Natural killer cell treated with Interleukin-12 subunit alpha and Interleukin-12 subunit beta and Interleukin-15 and Interleukin-18, amount 100 ng/mL, for 72 hours (primary cell): ENCODE measurements around the gene MBD5. TPM values are rescaled to one million over a fixed set of nuclear protein-coding genes. Genes with fewer than 3 reads are reported as not detected.

Experiments used
- ATAC-seq, 2 donors: fragments of 150-1000 bp; cut with Tn5 transposase in 1 of 2; sonication (Bioruptor Pico), chemical (Tn5 transposase) in 1 of 2; 2 replicates each; pipeline ENCODE4 v1.10.0; 2021
- DNase-seq: peaks from one replicate; pipeline ENCODE4 v3.0.0; 2022; ENCODE audit warnings: low spot score
- H3K27ac Mint-ChIP-seq, 2 donors: 1 replicate in 1 of 2; 2 replicates in 1 of 2; pipeline ENCODE4 v1.8.0; 2022; ENCODE audit warnings: mixed read lengths in 2 of 2, mild to moderate bottlenecking in 1 of 2, moderate library complexity in 1 of 2
- H3K27me3 Mint-ChIP-seq, 2 donors: 1 replicate in 1 of 2; 2 replicates in 1 of 2; pipeline ENCODE4 v1.8.0; 2022; ENCODE audit warnings: mixed read lengths in 2 of 2
- H3K36me3 Mint-ChIP-seq: one replicate; pipeline ENCODE4 v1.8.0; 2022; ENCODE audit warnings: mixed read lengths
- H3K4me1 Mint-ChIP-seq, 2 donors: 1 replicate in 1 of 2; 2 replicates in 1 of 2; pipeline ENCODE4 v1.8.0; 2022; ENCODE audit warnings: low read depth in 2 of 2, mixed read lengths in 2 of 2, mild to moderate bottlenecking in 1 of 2
- H3K4me3 Mint-ChIP-seq: one replicate; pipeline ENCODE4 v1.8.0; 2022; ENCODE audit warnings: mixed read lengths
- H3K9me3 Mint-ChIP-seq: 2 replicates; pipeline ENCODE4 v1.8.0; 2022; ENCODE audit warnings: mixed read lengths
- total RNA-seq, 2 donors: library from RNA; stranded (reverse); gene quantifications; one replicate each; pipeline ENCODE4 v1.2.3, GENCODE V29; 2022

MBD5 gene
- total RNA-seq, 2 donors from 2014 or later: 29.2 to 32.4 TPM

DNA sequence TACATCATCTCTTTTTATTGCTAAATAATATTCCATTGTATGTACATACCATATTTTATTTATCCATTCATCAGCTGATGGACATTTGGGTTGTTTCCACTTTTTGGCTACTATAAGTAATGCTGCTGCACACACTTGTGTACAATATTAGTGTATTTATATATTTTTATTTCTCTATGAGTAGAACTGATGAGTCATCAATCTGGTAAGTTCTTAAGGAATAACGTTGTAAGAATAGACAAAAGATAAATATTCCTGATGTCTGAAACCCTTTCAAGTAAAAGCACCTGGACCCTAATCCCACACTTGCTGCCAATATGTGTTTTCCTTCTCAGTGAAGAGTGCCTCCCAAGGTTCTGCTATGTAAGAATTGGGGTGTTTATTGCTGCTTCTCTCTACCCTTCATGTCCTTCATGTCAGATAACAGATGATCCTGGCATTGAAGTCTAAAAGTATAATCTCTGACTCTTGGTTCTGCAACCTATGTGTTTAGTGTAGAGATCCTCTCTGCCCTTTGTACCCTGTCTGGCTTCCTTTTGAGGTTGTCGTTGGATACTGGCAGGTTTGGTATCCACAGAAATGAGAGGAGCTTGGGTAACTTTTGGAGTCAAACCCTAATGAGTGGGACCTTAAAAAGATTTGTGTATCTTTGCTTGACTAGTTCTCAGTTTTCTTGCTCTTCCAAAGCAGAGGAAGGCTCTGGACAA lies 330.7 kb downstream of the MBD5 start:
- ATAC-seq (no peak), DNase-seq (no peak)
- Mint-ChIP-seq H3K4me3 (no peak overlapping the region), H3K27me3 (no peaks in the 10 kb centered on the region), H3K36me3 (peaks cover 13% of the 10 kb centered on the region), H3K9me3 (peaks cover 6% of the 10 kb centered on the region), H3K27ac (no peak overlapping the region), H3K4me1 (peaks cover 0 to 3% of the 10 kb centered on the region in 2 donors)

GRCh38 chr2:148358375-148358774 lies 337.5 kb downstream of the MBD5 start:
- Mint-ChIP-seq H3K27me3 (no peaks in the 10 kb centered on the region), H3K4me3 (no peak overlapping the region), H3K4me1 (peaks cover 8 to 12% of the 10 kb centered on the region in 2 donors), H3K9me3 (peaks cover 6% of the 10 kb centered on the region), H3K36me3 (peaks cover 14% of the 10 kb centered on the region), H3K27ac (no peak overlapping the region)
- ATAC-seq: no peak
- DNase-seq: no peak

- Mint-ChIP-seq H3K4me3 (no peak overlapping the region), H3K27me3 (no peaks in the 10 kb centered on the region), H3K27ac (no peak overlapping the region), H3K4me1 (peaks cover 8 to 12% of the 10 kb centered on the region in 2 donors), H3K9me3 (peaks cover 16% of the 10 kb centered on the region), H3K36me3 (peaks cover 20% of the 10 kb centered on the region)
- no peak for DNase-seq
- no peak for ATAC-seq
Observed at GRCh38 chr2:148360662-148361061, 339.8 kb downstream of the MBD5 start.

GRCh38 chr2:148362144-148362796 lies 341.4 kb downstream of the MBD5 start:
- Mint-ChIP-seq H3K36me3 (peaks cover 20% of the 10 kb centered on the region), H3K9me3 (peaks cover 16% of the 10 kb centered on the region), H3K4me1 (peaks cover 7 to 11% of the 10 kb centered on the region in 2 donors), H3K27me3 (no peaks in the 10 kb centered on the region), H3K4me3 (no peak overlapping the region), H3K27ac (no peak overlapping the region)
- ATAC-seq (no peak), DNase-seq (no peak)

GRCh38 chr2:148375214-148375613 lies 354.3 kb downstream of the MBD5 start:
- H3K27me3 Mint-ChIP-seq: no peaks in the 10 kb centered on the region
- no peak overlapping the region for H3K27ac Mint-ChIP-seq
- H3K4me3 Mint-ChIP-seq: no peak overlapping the region
- H3K9me3 Mint-ChIP-seq: no peaks in the 10 kb centered on the region
- no peaks in the 10 kb centered on the region for H3K36me3 Mint-ChIP-seq
- DNase-seq (no peak), ATAC-seq (no peak)
- no peaks in the 10 kb centered on the region for H3K4me1 Mint-ChIP-seq

DNA sequence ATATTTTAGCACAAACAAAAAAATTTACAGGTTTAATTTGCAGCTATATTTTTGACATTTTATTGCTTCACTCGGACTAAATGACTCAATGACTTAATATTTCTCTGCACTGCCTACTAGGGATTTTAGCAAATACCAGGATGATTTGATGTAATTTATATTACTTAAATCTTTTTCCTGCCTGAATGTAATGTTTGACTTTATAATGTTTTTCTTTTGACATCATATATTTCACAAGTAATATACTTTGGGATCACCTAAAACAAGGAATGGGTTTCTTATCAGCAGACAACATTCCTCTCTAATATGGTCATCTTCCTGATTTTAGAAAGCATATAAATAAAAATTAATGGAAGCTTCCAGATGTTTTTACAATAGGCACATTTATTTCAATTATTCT lies 370.4 kb downstream of the MBD5 start:
- Mint-ChIP-seq H3K27ac (no peak overlapping the region), H3K9me3 (no peaks in the 10 kb centered on the region)
- ATAC-seq: no peak

GRCh38 chr2:148402786-148403185 lies 381.9 kb downstream of the MBD5 start:
- Mint-ChIP-seq H3K27me3 (no peaks in the 10 kb centered on the region), H3K27ac (no peak overlapping the region)
- ATAC-seq: no peak

More for the DNA sequence above, 370.4 kb downstream of the MBD5 start:
- Mint-ChIP-seq H3K4me3 (no peak overlapping the region), H3K36me3 (peaks cover 4% of the 10 kb centered on the region), H3K27me3 (no peaks in the 10 kb centered on the region), H3K4me1 (peaks cover 0 to 4% of the 10 kb centered on the region in 2 donors)
- no peak for DNase-seq

GRCh38 chr2:148410899-148411298 lies 390.0 kb downstream of the MBD5 start:
- H3K4me1 Mint-ChIP-seq: peaks cover 0 to 5% of the 10 kb centered on the region in 2 donors
- no peak overlapping the region for H3K27ac Mint-ChIP-seq
- H3K9me3 Mint-ChIP-seq: peaks cover 21% of the 10 kb centered on the region
- no peak overlapping the region for H3K4me3 Mint-ChIP-seq
- ATAC-seq (no peak), DNase-seq (no peak)
- H3K27me3 Mint-ChIP-seq: no peaks in the 10 kb centered on the region
- H3K36me3 Mint-ChIP-seq: peaks cover 25% of the 10 kb centered on the region

More at GRCh38 chr2:148402786-148403185, 381.9 kb downstream of the MBD5 start:
- no peaks in the 10 kb centered on the region for H3K9me3 Mint-ChIP-seq
- DNase-seq: no peak
- H3K4me1 Mint-ChIP-seq: peaks cover 7 to 8% of the 10 kb centered on the region in 2 donors
- no peak overlapping the region for H3K4me3 Mint-ChIP-seq
- H3K36me3 Mint-ChIP-seq: no peaks in the 10 kb centered on the region

GRCh38 chr2:148416248-148416647 lies 395.4 kb downstream of the MBD5 start:
- Mint-ChIP-seq H3K4me3 (no peak overlapping the region), H3K36me3 (peaks cover 25% of the 10 kb centered on the region), H3K4me1 (peaks cover 0 to 6% of the 10 kb centered on the region in 2 donors), H3K9me3 (peaks cover 21% of the 10 kb centered on the region), H3K27ac (no peak overlapping the region), H3K27me3 (no peaks in the 10 kb centered on the region)
- ATAC-seq (no peak), DNase-seq (no peak)

GRCh38 chr2:148430101-148430500 lies 409.2 kb downstream of the MBD5 start:
- Mint-ChIP-seq H3K4me3 (no peak overlapping the region), H3K4me1 (peaks cover 12 to 21% of the 10 kb centered on the region in 2 donors), H3K36me3 (peaks cover under 1% of the 10 kb centered on the region), H3K27ac (no peak overlapping the region), H3K27me3 (no peaks in the 10 kb centered on the region), H3K9me3 (peaks cover 4% of the 10 kb centered on the region)
- ATAC-seq (no peak), DNase-seq (no peak)

DNA sequence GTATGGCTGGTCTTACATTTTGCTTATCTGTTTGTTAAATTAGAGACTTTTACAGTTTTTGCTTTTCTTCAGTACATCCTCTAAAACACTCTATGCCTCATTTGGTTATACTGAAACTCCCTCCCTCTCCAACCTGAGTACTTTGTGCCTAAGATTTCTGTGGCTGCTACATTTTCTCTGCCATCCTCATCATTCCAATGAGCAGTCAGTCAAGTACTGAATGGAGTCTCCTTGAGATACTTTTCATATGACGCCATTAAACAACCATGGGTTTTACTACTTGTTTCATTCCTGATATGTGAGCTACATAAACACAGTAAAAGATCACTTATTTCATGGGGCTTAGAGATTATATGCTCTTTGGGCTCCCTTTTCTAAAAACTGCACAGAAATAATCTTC lies 427.0 kb downstream of the MBD5 start:
- H3K4me3 Mint-ChIP-seq: no peak overlapping the region
- DNase-seq (no peak), ATAC-seq (no peak)

DNA sequence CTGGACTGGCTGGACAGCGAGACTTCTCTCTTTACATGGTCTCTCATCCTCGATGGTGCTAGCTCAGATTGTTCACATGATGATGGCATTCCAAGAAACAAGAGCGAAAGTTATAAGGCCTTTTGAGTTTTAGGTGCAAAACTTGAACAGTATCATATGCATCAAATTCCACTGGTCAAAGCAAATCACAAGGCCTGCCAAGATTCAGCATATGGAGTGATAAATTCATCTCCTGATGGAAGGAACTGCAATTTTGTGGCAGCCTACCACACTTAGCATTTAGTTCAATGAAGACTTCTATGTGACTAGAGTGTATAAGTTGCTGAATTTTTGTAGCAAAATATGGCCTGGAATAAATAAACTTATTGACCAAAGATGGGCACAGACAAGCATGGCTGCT lies 429.6 kb downstream of the MBD5 start:
- Mint-ChIP-seq H3K9me3 (no peaks in the 10 kb centered on the region), H3K27ac (no peak overlapping the region), H3K4me1 (peaks cover 0 to 2% of the 10 kb centered on the region in 2 donors), H3K27me3 (no peaks in the 10 kb centered on the region), H3K36me3 (no peaks in the 10 kb centered on the region), H3K4me3 (no peak overlapping the region)
- ATAC-seq: no peak
- DNase-seq: no peak

More for the DNA sequence above, 427.0 kb downstream of the MBD5 start:
- Mint-ChIP-seq H3K27me3 (no peaks in the 10 kb centered on the region), H3K4me1 (peaks cover 0 to 2% of the 10 kb centered on the region in 2 donors), H3K27ac (no peak overlapping the region), H3K36me3 (no peaks in the 10 kb centered on the region), H3K9me3 (no peaks in the 10 kb centered on the region)

DNA sequence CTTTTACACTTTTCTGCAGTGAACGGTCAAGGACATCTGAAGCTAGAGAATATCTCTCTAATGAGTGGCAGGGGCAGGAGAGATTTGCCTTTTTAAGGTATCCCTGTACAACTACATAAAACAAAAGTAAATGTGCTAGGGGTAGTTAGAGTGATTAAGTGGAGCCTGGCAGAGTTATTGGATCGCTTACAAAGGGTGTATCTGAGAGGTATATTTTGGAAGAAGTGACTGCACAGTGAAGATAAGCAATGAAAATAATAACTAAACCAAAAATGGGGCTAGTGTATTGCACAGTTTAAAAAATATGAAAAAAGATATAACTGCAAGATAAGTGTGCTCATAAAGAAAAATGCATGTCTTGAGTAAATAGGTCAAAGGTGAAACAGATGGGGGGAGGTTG lies 430.2 kb downstream of the MBD5 start:
- no peak for DNase-seq

GRCh38 chr2:148455791-148456190 lies 434.9 kb downstream of the MBD5 start:
- H3K27ac Mint-ChIP-seq: no peak overlapping the region
- DNase-seq (no peak), ATAC-seq (no peak)
- no peaks in the 10 kb centered on the region for H3K36me3 Mint-ChIP-seq
- no peak overlapping the region for H3K4me3 Mint-ChIP-seq
- no peaks in the 10 kb centered on the region for H3K27me3 Mint-ChIP-seq
- no peaks in the 10 kb centered on the region for H3K4me1 Mint-ChIP-seq
- no peaks in the 10 kb centered on the region for H3K9me3 Mint-ChIP-seq

More for the DNA sequence above, 430.2 kb downstream of the MBD5 start:
- no peaks in the 10 kb centered on the region for H3K36me3 Mint-ChIP-seq
- H3K27ac Mint-ChIP-seq: no peak overlapping the region
- H3K27me3 Mint-ChIP-seq: no peaks in the 10 kb centered on the region
- H3K4me3 Mint-ChIP-seq: no peak overlapping the region
- no peak for ATAC-seq
- H3K4me1 Mint-ChIP-seq: peaks cover 0 to 2% of the 10 kb centered on the region in 2 donors
- H3K9me3 Mint-ChIP-seq: no peaks in the 10 kb centered on the region
